GM10266 (cell line): ENCODE results near the gene NSUN7.

Experiments used
- DNase-seq: peaks from one replicate; pipeline ENCODE4 v3.0.0; 2012; ENCODE audit errors: extremely low spot score
- CTCF ChIP-seq: IDR thresholded peaks from 2 replicates; pipeline ENCODE4 v1.5.1; 2012; ENCODE audit warnings: mild to moderate bottlenecking, low read depth; ENCODE audit not compliant: control insufficient read depth, insufficient read depth; ENCODE audit errors: missing control alignments

NSUN7 gene

GRCh38 chr4:40713798-40714197 lies 36.0 kb upstream of the NSUN7 start:
- no peak for TF ChIP-seq CTCF
- DNase-seq = no peak

GRCh38 chr4:40718586-40718985 lies 31.2 kb upstream of the NSUN7 start:
- DNase-seq = no peak

GRCh38 chr4:40719008-40719623 lies 30.6 kb upstream of the NSUN7 start:
- DNase-seq = peak; percentile 58
- TF ChIP-seq CTCF = peak; percentile 81

More at GRCh38 chr4:40718586-40718985, 31.2 kb upstream of the NSUN7 start:
- TF ChIP-seq CTCF = no peak

- no peak for DNase-seq
- TF ChIP-seq CTCF = no peak
Observed at GRCh38 chr4:40720351-40720750, 29.4 kb upstream of the NSUN7 start.

- no peak for DNase-seq
- no peak for TF ChIP-seq CTCF
Observed at GRCh38 chr4:40720916-40721315, 28.8 kb upstream of the NSUN7 start.

GRCh38 chr4:40721730-40722171 lies 28.0 kb upstream of the NSUN7 start:
- TF ChIP-seq CTCF = no peak
- no peak for DNase-seq

- TF ChIP-seq CTCF = no peak
- peak; percentile 24 for DNase-seq
Observed at GRCh38 chr4:40722576-40723161, 27.1 kb upstream of the NSUN7 start.
